OCI-LY3 (cell line): Measurements from ENCODE around the gene CHST10.

Experiments
- CTCF ChIP-seq: fragments of 200-600, 300-600 bp; sonication (generic); IDR thresholded peaks from 2 replicates; pipeline ENCODE4 v1.5.1; 2014; ENCODE audit warnings: antibody characterized with exemption, low read length, low read depth
- EZH2phosphoT487 ChIP-seq: fragments of 200-600 bp; shearing (Covaris generic); IDR thresholded peaks from 2 replicates; pipeline ENCODE4 v1.6.1; 2018; ENCODE audit warnings: antibody characterized with exemption, mixed run types, low read depth

- peak; percentile 92 for TF ChIP-seq CTCF
- no peak for TF ChIP-seq EZH2phosphoT487
These were observed 36.2 kb downstream of the CHST10 start for GRCh38 chr2:100381240-100381639.
